ENCODE measurements around the gene ZNF512B. TPM values are rescaled to one million over a fixed set of nuclear protein-coding genes. Genes with fewer than 3 reads are reported as not detected.
A peak's percentile ranks its signal among the peaks of the same experiment; 100 is the strongest.

Gene ZNF512B
- total and polyA plus RNA-seq, 2 donors (not counting 3 experiments of a cell fraction or from before 2014, with no cell fraction given) = 8.7 to 30.0 TPM

DNA sequence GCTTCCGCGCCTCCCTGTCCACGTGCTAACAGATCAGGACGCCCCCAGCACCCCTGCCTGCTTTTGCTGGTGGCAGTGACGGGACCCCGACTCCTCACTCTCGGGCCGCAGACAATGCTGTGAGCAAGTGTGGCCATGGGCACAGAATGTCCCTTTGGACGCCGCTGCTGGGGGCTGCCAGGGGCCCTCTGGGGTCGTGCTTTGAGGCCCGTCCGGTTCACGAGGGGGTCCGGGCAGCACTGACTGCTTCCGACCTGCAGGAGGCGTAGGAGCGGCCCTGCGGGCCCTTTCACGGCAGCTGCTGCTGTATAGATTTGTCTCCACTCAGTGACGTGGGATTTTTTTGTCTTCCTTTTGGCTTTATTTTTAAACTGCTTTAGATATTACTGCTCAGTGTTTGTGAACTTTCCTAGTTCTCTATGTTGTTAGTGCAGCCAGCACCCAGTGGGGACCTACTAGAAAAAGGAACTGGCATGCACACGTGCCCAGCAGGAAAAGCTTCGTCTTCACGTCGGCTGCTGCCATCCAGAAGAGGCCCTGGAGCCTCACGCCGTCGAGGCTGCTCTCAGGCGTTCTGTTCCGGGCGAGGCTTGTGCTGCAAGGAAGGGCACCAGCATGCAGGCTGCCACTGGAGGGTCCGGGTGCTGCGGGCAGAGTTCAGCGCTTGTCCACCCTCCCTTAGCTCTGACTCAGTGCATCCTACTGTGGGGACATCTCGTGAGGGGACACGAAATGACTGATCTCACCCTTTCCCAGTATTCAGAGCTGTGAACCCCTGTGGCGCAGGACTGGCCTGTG, 35.3 kb downstream of the ZNF512B start:
- no peaks in the 10 kb centered on the region for H3K9me3 ChIP-seq (replicated peaks; ENCODE audit: control insufficient read depth, insufficient read depth, low read length)
- no peak for FAIRE-seq
- H3K9ac ChIP-seq (replicated peaks; ENCODE audit: extremely low read depth, insufficient read depth, low read length) = no peak overlapping the region
- TSS peak; percentile 8 for BruUV-seq (replicated peaks)
- intact Hi-C loops (cut with micrococcal nuclease) = no loop called here
- dilution Hi-C loops (cut with MboI; ENCODE audit: extremely low pct_ligation_motif_present, low sequenced_read_pairs) = no loop called here
- H3K9me1 ChIP-seq (replicated peaks; ENCODE audit: control insufficient read depth, extremely low read depth, insufficient read depth, low read length) = no peaks in the 10 kb centered on the region
- ChIA-PET POLR2A (no interaction called here), CTCF (interaction anchor here (1.3 to 1.5 kb wide), 2 partner anchors 22 to 39 kb away, joined by 3 to 5 read pairs; partner anchors contain the start of gene UCKL1)
- H3K27ac ChIP-seq (ENCODE audit: insufficient read depth, low read depth, low read length) = no peak overlapping the region
- no peak overlapping the region for H3K4me2 ChIP-seq (ENCODE audit: insufficient read depth, low read length)
- no peak for DNase-seq (ENCODE audit: low read depth, low spot score)
- H2AFZ ChIP-seq (ENCODE audit: low read depth, low read length) = no peak overlapping the region
- no peaks in the 10 kb centered on the region for H3K4me1 ChIP-seq (ENCODE audit: control insufficient read depth, extremely low read depth, insufficient read depth, low read length)
- H3K36me3 ChIP-seq (ENCODE audit: control insufficient read depth in 2 of 2, extremely low read depth in 1 of 2, insufficient read depth in 2 of 2, low read length in 2 of 2) = peaks cover 3 to 41% of the 10 kb centered on the region in 2 experiments
- no peak overlapping the region for H3K4me3 ChIP-seq (replicated peaks in 1 of 3; ENCODE audit: insufficient read depth in 1 of 3, low read depth in 1 of 3, low read length in 3 of 3)
- H3K79me2 ChIP-seq (ENCODE audit: control insufficient read depth, insufficient read depth, low read length) = peaks cover 30% of the 10 kb centered on the region
- no peak for TF ChIP-seq MAX (IDR thresholded peaks at IDR 0.05; ENCODE audit: insufficient read depth, insufficient read length)
- TF ChIP-seq, protein P1, sequence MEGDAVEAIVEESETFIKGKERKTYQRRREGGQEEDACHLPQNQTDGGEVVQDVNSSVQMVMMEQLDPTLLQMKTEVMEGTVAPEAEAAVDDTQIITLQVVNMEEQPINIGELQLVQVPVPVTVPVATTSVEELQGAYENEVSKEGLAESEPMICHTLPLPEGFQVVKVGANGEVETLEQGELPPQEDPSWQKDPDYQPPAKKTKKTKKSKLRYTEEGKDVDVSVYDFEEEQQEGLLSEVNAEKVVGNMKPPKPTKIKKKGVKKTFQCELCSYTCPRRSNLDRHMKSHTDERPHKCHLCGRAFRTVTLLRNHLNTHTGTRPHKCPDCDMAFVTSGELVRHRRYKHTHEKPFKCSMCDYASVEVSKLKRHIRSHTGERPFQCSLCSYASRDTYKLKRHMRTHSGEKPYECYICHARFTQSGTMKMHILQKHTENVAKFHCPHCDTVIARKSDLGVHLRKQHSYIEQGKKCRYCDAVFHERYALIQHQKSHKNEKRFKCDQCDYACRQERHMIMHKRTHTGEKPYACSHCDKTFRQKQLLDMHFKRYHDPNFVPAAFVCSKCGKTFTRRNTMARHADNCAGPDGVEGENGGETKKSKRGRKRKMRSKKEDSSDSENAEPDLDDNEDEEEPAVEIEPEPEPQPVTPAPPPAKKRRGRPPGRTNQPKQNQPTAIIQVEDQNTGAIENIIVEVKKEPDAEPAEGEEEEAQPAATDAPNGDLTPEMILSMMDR (IDR thresholded peaks at IDR 0.05; ENCODE audit: extremely low read depth in 1 of 2, insufficient read depth in 1 of 2, low read depth in 1 of 2, low read length in 2 of 2) = peak; percentile 23 to 50
- peaks cover 3% of the 10 kb centered on the region for H4K20me1 ChIP-seq (replicated peaks; ENCODE audit: control insufficient read depth, extremely low read depth, insufficient read depth, low read length)
- H3K27me3 ChIP-seq (ENCODE audit: control insufficient read depth in 2 of 2, insufficient read depth in 2 of 2, low read length in 2 of 2) = no peaks in the 10 kb centered on the region

- Histone ChIP-seq H2AFZ (ENCODE audit: low read depth, low read length) (no peak overlapping the region), H3K4me3 (replicated peaks in 1 of 3; ENCODE audit: insufficient read depth in 1 of 3, low read depth in 1 of 3, low read length in 3 of 3) (no peak overlapping the region), H3K9ac (replicated peaks; ENCODE audit: extremely low read depth, insufficient read depth, low read length) (no peak overlapping the region), H4K20me1 (replicated peaks; ENCODE audit: control insufficient read depth, extremely low read depth, insufficient read depth, low read length) (peaks cover 3% of the 10 kb centered on the region), H3K9me1 (replicated peaks; ENCODE audit: control insufficient read depth, extremely low read depth, insufficient read depth, low read length) (no peaks in the 10 kb centered on the region), H3K27me3 (ENCODE audit: control insufficient read depth in 2 of 2, insufficient read depth in 2 of 2, low read length in 2 of 2) (no peaks in the 10 kb centered on the region), H3K9me3 (replicated peaks; ENCODE audit: control insufficient read depth, insufficient read depth, low read length) (no peaks in the 10 kb centered on the region), H3K36me3 (ENCODE audit: control insufficient read depth in 2 of 2, extremely low read depth in 1 of 2, insufficient read depth in 2 of 2, low read length in 2 of 2) (peaks cover 3 to 47% of the 10 kb centered on the region in 2 experiments), H3K4me1 (ENCODE audit: control insufficient read depth, extremely low read depth, insufficient read depth, low read length) (no peaks in the 10 kb centered on the region), H3K79me2 (ENCODE audit: control insufficient read depth, insufficient read depth, low read length) (peaks cover 30% of the 10 kb centered on the region), H3K27ac (ENCODE audit: insufficient read depth, low read depth, low read length) (no peak overlapping the region), H3K4me2 (ENCODE audit: insufficient read depth, low read length) (no peak overlapping the region)
- ChIA-PET POLR2A (no interaction called here), CTCF (interaction anchor here (0.9 to 1.5 kb wide), 2 partner anchors 16 to 40 kb away, joined by 3 to 5 read pairs; no protein-coding TSS in a partner anchor)
- BruUV-seq (replicated peaks) = no TSS peak
- intact Hi-C loops (cut with micrococcal nuclease) (no loop called here), dilution Hi-C loops (cut with MboI; ENCODE audit: extremely low pct_ligation_motif_present, low sequenced_read_pairs) (no loop called here)
- DNase-seq (ENCODE audit: low read depth, low spot score) (no peak), FAIRE-seq (no peak)
- TF ChIP-seq MYC (IDR thresholded peaks at IDR 0.05; ENCODE audit: low read depth, low read length) (no peak), POLR2A (IDR thresholded peaks at IDR 0.05; ENCODE audit: low read depth, low read length) (no peak), MAX (IDR thresholded peaks at IDR 0.05; ENCODE audit: insufficient read depth, insufficient read length) (no peak), GATA2 (IDR thresholded peaks at IDR 0.05; ENCODE audit: insufficient read depth, insufficient read length, low read depth, low read length) (no peak), POLR2AphosphoS5 (IDR thresholded peaks at IDR 0.05; ENCODE audit: insufficient read depth, low read depth, low read length) (no peak), EZH2 (IDR thresholded peaks at IDR 0.05; ENCODE audit: borderline replicate concordance, low read depth, low read length, severe bottlenecking) (no peak), FOS (IDR thresholded peaks at IDR 0.05; ENCODE audit: borderline replicate concordance, insufficient read depth, low read length) (no peak), JUN (IDR thresholded peaks at IDR 0.05; ENCODE audit: borderline replicate concordance, insufficient read depth, insufficient read length, low read depth) (no peak)
- TF ChIP-seq, protein P1 (IDR thresholded peaks at IDR 0.05; ENCODE audit: extremely low read depth in 1 of 2, insufficient read depth in 1 of 2, low read depth in 1 of 2, low read length in 2 of 2) = no peak
Observed at GRCh38 chr20:63933646-63934045, 36.1 kb downstream of the ZNF512B start.

Measured in endothelial cell of umbilical vein (primary cell).